Stimulated activated CD4-positive, alpha-beta T cell treated with anti-CD3 and anti-CD28 coated beads, Interleukin-12 subunit alpha, Interleukin-12 subunit beta, amount 100 ng/mL, for 48 hours (primary cell): ENCODE results near the gene COL23A1.
"Not testable (repeated sequence)": the region's sequence is repeated elsewhere in the genome, so short reads cannot be mapped to it uniquely, and the experiment has no call there.

ENCODE experiments used
- DNase-seq, 3 donors: peaks; one replicate each; pipeline ENCODE4 v3.0.0-alpha.2; 2020; ENCODE audit warnings: low read depth in 2 of 3, low spot score in 1 of 3

COL23A1 gene

GRCh38 chr5:178589180-178590140, 733 bp downstream of the COL23A1 start:
- no peak for DNase-seq

GRCh38 chr5:178588769-178589168, 1.4 kb downstream of the COL23A1 start:
- DNase-seq: no peak

GRCh38 chr5:178587763-178588611, 2.2 kb downstream of the COL23A1 start:
- DNase-seq: no peak

- no peak for DNase-seq
Observed at GRCh38 chr5:178586396-178586795, 3.8 kb downstream of the COL23A1 start.

- DNase-seq: not testable (repeated sequence)
Observed at GRCh38 chr5:178585421-178585820, 4.8 kb downstream of the COL23A1 start.

GRCh38 chr5:178583279-178583678, 6.9 kb downstream of the COL23A1 start:
- DNase-seq: no peak

- DNase-seq: no peak
Observed at GRCh38 chr5:178582291-178582690, 7.9 kb downstream of the COL23A1 start.

- no peak for DNase-seq
Observed at GRCh38 chr5:178581621-178582020, 8.6 kb downstream of the COL23A1 start.

- DNase-seq: no peak
Observed at GRCh38 chr5:178580271-178580955, 9.8 kb downstream of the COL23A1 start.

- no peak for DNase-seq
Observed at GRCh38 chr5:178577944-178578343, 12.2 kb downstream of the COL23A1 start.

- no peak for DNase-seq
Observed at GRCh38 chr5:178577376-178577839, 12.8 kb downstream of the COL23A1 start.

GRCh38 chr5:178576591-178577351, 13.4 kb downstream of the COL23A1 start:
- DNase-seq: no peak

- DNase-seq: no peak
Observed at GRCh38 chr5:178573216-178573615, 17.0 kb downstream of the COL23A1 start.

GRCh38 chr5:178572617-178573016, 17.6 kb downstream of the COL23A1 start:
- DNase-seq: no peak

- DNase-seq: no peak
Observed at GRCh38 chr5:178569485-178569884, 20.7 kb downstream of the COL23A1 start.

GRCh38 chr5:178564811-178565550, 25.2 kb downstream of the COL23A1 start:
- DNase-seq: no peak

- DNase-seq: no peak
Observed at GRCh38 chr5:178564397-178564796, 25.8 kb downstream of the COL23A1 start.

- DNase-seq: no peak
Observed at GRCh38 chr5:178563621-178564020, 26.6 kb downstream of the COL23A1 start.

GRCh38 chr5:178561746-178562264, 28.4 kb downstream of the COL23A1 start:
- DNase-seq: no peak

- DNase-seq: no peak
Observed at GRCh38 chr5:178560911-178561310, 29.3 kb downstream of the COL23A1 start.
